ENCODE data around the gene EFEMP1. TPM values are rescaled to one million over a fixed set of nuclear protein-coding genes. Genes with fewer than 3 reads are reported as not detected.

EFEMP1 gene
- total RNA-seq, 1 experiment from 2014 or later: 24.0 TPM

GRCh38 chr2:55965276-55965675 lies 41.7 kb upstream of the EFEMP1 start:
- no peak for ATAC-seq
- Mint-ChIP-seq H3K27ac (no peak overlapping the region), H3K4me3 (no peak overlapping the region), H3K9me3 (no peaks in the 10 kb centered on the region), H3K27me3 (ENCODE audit: low read depth) (no peaks in the 10 kb centered on the region), H3K4me1 (no peaks in the 10 kb centered on the region), H3K36me3 (no peaks in the 10 kb centered on the region)
- no peak for TF ChIP-seq ZNF532 (CRISPR knock-in tag; IDR thresholded peaks at IDR 0.05; ENCODE audit: borderline replicate concordance)
- no peak for TF ChIP-seq STAT6 (CRISPR knock-in tag; conservative IDR thresholded peaks at IDR 0.05; ENCODE audit: low read depth)
- TF ChIP-seq ZBTB21 (CRISPR knock-in tag; IDR thresholded peaks at IDR 0.05; ENCODE audit: borderline replicate concordance): no peak
- no peak for TF ChIP-seq ERG (CRISPR knock-in tag; IDR thresholded peaks at IDR 0.05)
- no peak for TF ChIP-seq ATF3 (CRISPR knock-in tag; conservative IDR thresholded peaks at IDR 0.05)
- TF ChIP-seq, protein P1, sequence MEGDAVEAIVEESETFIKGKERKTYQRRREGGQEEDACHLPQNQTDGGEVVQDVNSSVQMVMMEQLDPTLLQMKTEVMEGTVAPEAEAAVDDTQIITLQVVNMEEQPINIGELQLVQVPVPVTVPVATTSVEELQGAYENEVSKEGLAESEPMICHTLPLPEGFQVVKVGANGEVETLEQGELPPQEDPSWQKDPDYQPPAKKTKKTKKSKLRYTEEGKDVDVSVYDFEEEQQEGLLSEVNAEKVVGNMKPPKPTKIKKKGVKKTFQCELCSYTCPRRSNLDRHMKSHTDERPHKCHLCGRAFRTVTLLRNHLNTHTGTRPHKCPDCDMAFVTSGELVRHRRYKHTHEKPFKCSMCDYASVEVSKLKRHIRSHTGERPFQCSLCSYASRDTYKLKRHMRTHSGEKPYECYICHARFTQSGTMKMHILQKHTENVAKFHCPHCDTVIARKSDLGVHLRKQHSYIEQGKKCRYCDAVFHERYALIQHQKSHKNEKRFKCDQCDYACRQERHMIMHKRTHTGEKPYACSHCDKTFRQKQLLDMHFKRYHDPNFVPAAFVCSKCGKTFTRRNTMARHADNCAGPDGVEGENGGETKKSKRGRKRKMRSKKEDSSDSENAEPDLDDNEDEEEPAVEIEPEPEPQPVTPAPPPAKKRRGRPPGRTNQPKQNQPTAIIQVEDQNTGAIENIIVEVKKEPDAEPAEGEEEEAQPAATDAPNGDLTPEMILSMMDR (IDR thresholded peaks at IDR 0.05): no peak
- TF ChIP-seq NR3C1 (CRISPR knock-in tag; conservative IDR thresholded peaks at IDR 0.05; ENCODE audit: low read depth): no peak
- TF ChIP-seq, protein P2, sequence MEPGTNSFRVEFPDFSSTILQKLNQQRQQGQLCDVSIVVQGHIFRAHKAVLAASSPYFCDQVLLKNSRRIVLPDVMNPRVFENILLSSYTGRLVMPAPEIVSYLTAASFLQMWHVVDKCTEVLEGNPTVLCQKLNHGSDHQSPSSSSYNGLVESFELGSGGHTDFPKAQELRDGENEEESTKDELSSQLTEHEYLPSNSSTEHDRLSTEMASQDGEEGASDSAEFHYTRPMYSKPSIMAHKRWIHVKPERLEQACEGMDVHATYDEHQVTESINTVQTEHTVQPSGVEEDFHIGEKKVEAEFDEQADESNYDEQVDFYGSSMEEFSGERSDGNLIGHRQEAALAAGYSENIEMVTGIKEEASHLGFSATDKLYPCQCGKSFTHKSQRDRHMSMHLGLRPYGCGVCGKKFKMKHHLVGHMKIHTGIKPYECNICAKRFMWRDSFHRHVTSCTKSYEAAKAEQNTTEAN (CRISPR knock-in tag; IDR thresholded peaks at IDR 0.05): no peak
- TF ChIP-seq GABPB1 (CRISPR knock-in tag; IDR thresholded peaks at IDR 0.05): no peak
- TF ChIP-seq FOXP1 (CRISPR knock-in tag; IDR thresholded peaks at IDR 0.05; ENCODE audit: borderline replicate concordance): no peak
- no peak for TF ChIP-seq IRF2 (CRISPR knock-in tag; IDR thresholded peaks at IDR 0.05; ENCODE audit: borderline replicate concordance, low read depth)
- TF ChIP-seq, protein P3, sequence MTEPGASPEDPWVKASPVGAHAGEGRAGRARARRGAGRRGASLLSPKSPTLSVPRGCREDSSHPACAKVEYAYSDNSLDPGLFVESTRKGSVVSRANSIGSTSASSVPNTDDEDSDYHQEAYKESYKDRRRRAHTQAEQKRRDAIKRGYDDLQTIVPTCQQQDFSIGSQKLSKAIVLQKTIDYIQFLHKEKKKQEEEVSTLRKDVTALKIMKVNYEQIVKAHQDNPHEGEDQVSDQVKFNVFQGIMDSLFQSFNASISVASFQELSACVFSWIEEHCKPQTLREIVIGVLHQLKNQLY (CRISPR knock-in tag; IDR thresholded peaks at IDR 0.05): no peak
- no peak for TF ChIP-seq ZNF416 (CRISPR knock-in tag; IDR thresholded peaks at IDR 0.05)
- no peak for TF ChIP-seq NR2C2 (CRISPR knock-in tag; IDR thresholded peaks at IDR 0.05)
- no peak for TF ChIP-seq GTF2I (CRISPR knock-in tag; conservative IDR thresholded peaks at IDR 0.05)
- ChIA-PET POLR2A (interaction anchor here (0.6 kb wide), 1 partner anchor 86 kb away, joined by 3 read pairs; no protein-coding TSS in a partner anchor), CTCF (interaction anchor here (0.8 to 1.2 kb wide), 3 partner anchors 24 to 248 kb away, joined by 3 to 4 read pairs (median 3); no protein-coding TSS in a partner anchor)
- DNase-seq (ENCODE audit: low spot score): no peak

Measured in WTC11 (cell line).